ENCODE results near the gene TMEM163. TPM values are rescaled to one million over a fixed set of nuclear protein-coding genes. Genes with fewer than 3 reads are reported as not detected.
A peak's percentile ranks its signal among the peaks of the same experiment; 100 is the strongest.

The TMEM163 gene
- polyA plus RNA-seq, 1 donor: 0.39 TPM

GRCh38 chr2:134449751-134450513 lies 268.9 kb downstream of the TMEM163 start:
- no peak for DNase-seq
- WGBS (ENCODE audit: insufficient coverage, low lambda C conversion rate): no CpG with 5 or more reads among the region's 15 CpGs
- H3K36me3 ChIP-seq (ENCODE audit: control insufficient read depth, insufficient read depth, low read length): peaks cover 23% of the 10 kb centered on the region

DNA sequence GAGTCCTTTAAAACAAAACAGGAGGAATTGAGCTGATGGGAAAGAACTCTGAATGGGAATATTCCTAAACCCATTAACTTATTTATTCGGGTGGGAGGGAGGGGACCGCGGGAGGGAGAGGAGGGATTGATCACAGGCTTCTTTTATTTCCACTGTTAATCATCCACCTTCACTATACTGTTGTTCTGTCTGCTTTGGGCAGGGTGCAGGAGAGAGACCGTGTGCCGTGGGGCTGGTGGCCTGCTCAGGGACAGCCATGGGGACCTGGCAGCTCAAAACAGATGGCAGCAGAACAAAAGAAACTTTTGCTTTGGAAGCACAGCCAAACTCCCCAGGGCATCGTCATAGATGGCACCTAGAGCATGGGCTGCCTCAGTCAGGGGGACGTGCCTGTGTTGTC lies 269.6 kb downstream of the TMEM163 start:
- no peak overlapping the region for H3K27ac ChIP-seq (ENCODE audit: low read length)
- H3K9me3 ChIP-seq (ENCODE audit: control insufficient read depth, low read depth, low read length): no peaks in the 10 kb centered on the region
- no peak for DNase-seq
- no peaks in the 10 kb centered on the region for H3K27me3 ChIP-seq (ENCODE audit: control insufficient read depth, insufficient read depth, low read length)
- peaks cover 23% of the 10 kb centered on the region for H3K36me3 ChIP-seq (ENCODE audit: control insufficient read depth, insufficient read depth, low read length)
- H3K4me3 ChIP-seq (ENCODE audit: low read length): no peak overlapping the region
- WGBS (ENCODE audit: insufficient coverage, low lambda C conversion rate): no CpG with 5 or more reads among the region's 7 CpGs
- peaks cover 7% of the 10 kb centered on the region for H3K4me1 ChIP-seq (ENCODE audit: control insufficient read depth, insufficient read depth, low read length)

More at GRCh38 chr2:134449751-134450513, 268.9 kb downstream of the TMEM163 start:
- no peaks in the 10 kb centered on the region for H3K9me3 ChIP-seq (ENCODE audit: control insufficient read depth, low read depth, low read length)
- no peak overlapping the region for H3K4me3 ChIP-seq (ENCODE audit: low read length)
- H3K27me3 ChIP-seq (ENCODE audit: control insufficient read depth, insufficient read depth, low read length): no peaks in the 10 kb centered on the region
- peaks cover 4% of the 10 kb centered on the region for H3K4me1 ChIP-seq (ENCODE audit: control insufficient read depth, insufficient read depth, low read length)
- peak overlapping the region; percentile 5 for H3K27ac ChIP-seq (ENCODE audit: low read length)

- no CpG with 5 or more reads among the region's 6 CpGs for WGBS (ENCODE audit: insufficient coverage, low lambda C conversion rate)
- H3K4me3 ChIP-seq (ENCODE audit: low read length): no peak overlapping the region
- H3K36me3 ChIP-seq (ENCODE audit: control insufficient read depth, insufficient read depth, low read length): peaks cover 25% of the 10 kb centered on the region
- no peak for DNase-seq
- no peak overlapping the region for H3K27ac ChIP-seq (ENCODE audit: low read length)
- H3K27me3 ChIP-seq (ENCODE audit: control insufficient read depth, insufficient read depth, low read length): no peaks in the 10 kb centered on the region
- H3K9me3 ChIP-seq (ENCODE audit: control insufficient read depth, low read depth, low read length): no peaks in the 10 kb centered on the region
- H3K4me1 ChIP-seq (ENCODE audit: control insufficient read depth, insufficient read depth, low read length): peaks cover 7% of the 10 kb centered on the region
Measured at GRCh38 chr2:134448650-134449049, 270.1 kb downstream of the TMEM163 start.

GRCh38 chr2:134447669-134448068 lies 271.1 kb downstream of the TMEM163 start:
- H3K9me3 ChIP-seq (ENCODE audit: control insufficient read depth, low read depth, low read length): no peaks in the 10 kb centered on the region
- H3K36me3 ChIP-seq (ENCODE audit: control insufficient read depth, insufficient read depth, low read length): peaks cover 31% of the 10 kb centered on the region
- WGBS (ENCODE audit: insufficient coverage, low lambda C conversion rate): no CpG with 5 or more reads among the region's 4 CpGs
- no peak overlapping the region for H3K4me3 ChIP-seq (ENCODE audit: low read length)
- no peak overlapping the region for H3K27ac ChIP-seq (ENCODE audit: low read length)
- no peak for DNase-seq
- H3K27me3 ChIP-seq (ENCODE audit: control insufficient read depth, insufficient read depth, low read length): no peaks in the 10 kb centered on the region
- H3K4me1 ChIP-seq (ENCODE audit: control insufficient read depth, insufficient read depth, low read length): peaks cover 7% of the 10 kb centered on the region

DNA sequence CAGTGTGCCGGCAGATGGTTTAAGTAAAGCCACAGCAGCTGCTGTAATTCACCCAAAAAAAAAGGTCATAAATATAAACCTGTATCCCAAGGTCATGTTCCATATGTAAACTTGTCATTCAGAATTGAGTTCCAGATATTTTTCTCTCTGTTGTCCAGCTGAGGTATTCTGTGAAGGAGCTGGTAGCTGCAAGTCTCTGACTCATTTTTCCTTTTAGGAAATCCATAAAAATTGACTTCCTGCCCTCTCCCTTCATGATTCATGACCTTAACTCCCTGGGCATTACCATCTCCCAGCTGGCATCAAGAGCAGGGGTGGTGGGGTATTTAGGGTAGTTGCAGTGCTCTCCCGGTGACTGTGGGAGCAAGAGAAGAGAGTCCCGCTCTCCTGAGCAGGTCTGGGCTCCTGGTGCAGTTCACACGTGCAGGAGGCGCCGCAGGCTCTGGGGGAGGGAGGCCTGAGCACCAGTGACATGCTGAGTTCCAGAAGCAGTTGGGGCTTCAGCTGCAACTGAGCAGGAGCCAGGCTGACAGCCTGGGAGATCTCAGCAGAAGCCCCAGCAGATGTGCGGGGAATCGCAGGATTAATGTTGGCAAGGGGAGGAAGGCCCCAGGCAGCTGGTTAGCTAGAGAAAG lies 272.3 kb downstream of the TMEM163 start:
- no peaks in the 10 kb centered on the region for H3K9me3 ChIP-seq (ENCODE audit: control insufficient read depth, low read depth, low read length)
- peaks cover 7% of the 10 kb centered on the region for H3K4me1 ChIP-seq (ENCODE audit: control insufficient read depth, insufficient read depth, low read length)
- no CpG with 5 or more reads among the region's 8 CpGs for whole genome bisulfite sequencing (ENCODE audit: insufficient coverage, low lambda C conversion rate)
- peaks cover 37% of the 10 kb centered on the region for H3K36me3 ChIP-seq (ENCODE audit: control insufficient read depth, insufficient read depth, low read length)
- H3K4me3 ChIP-seq (ENCODE audit: low read length): no peak overlapping the region
- DNase-seq: no peak
- H3K27me3 ChIP-seq (ENCODE audit: control insufficient read depth, insufficient read depth, low read length): no peaks in the 10 kb centered on the region
- no peak overlapping the region for H3K27ac ChIP-seq (ENCODE audit: low read length)

GRCh38 chr2:134445985-134446382 lies 272.8 kb downstream of the TMEM163 start:
- Histone ChIP-seq H3K4me1 (ENCODE audit: control insufficient read depth, insufficient read depth, low read length) (peaks cover 7% of the 10 kb centered on the region), H3K9me3 (ENCODE audit: control insufficient read depth, low read depth, low read length) (no peaks in the 10 kb centered on the region), H3K36me3 (ENCODE audit: control insufficient read depth, insufficient read depth, low read length) (peaks cover 41% of the 10 kb centered on the region), H3K4me3 (ENCODE audit: low read length) (no peak overlapping the region), H3K27me3 (ENCODE audit: control insufficient read depth, insufficient read depth, low read length) (no peaks in the 10 kb centered on the region), H3K27ac (ENCODE audit: low read length) (no peak overlapping the region)
- WGBS (ENCODE audit: insufficient coverage, low lambda C conversion rate): no CpG with 5 or more reads among the region's 11 CpGs
- no peak for DNase-seq

DNA sequence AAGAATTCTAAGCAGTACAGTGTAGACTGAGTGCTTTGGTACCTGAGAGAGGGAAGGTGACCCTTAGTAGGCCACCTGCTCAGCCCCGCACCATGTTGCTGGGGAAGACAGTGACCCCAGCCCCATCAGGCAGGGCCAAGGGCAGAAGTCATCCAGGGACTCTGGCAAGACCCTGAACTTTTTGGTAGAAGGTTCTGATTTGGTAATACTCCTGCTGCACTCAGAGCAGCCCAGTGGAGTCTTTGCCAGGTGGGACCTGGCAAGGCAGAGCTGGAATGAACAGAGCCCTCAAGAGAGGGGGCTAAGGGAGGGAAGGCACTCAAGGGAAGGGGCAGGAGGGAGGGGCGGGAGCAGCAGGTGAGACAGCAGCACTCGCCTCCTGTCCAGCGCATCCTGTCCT lies 273.7 kb downstream of the TMEM163 start:
- Histone ChIP-seq H3K9me3 (ENCODE audit: control insufficient read depth, low read depth, low read length) (no peaks in the 10 kb centered on the region), H3K36me3 (ENCODE audit: control insufficient read depth, insufficient read depth, low read length) (peaks cover 39% of the 10 kb centered on the region), H3K27me3 (ENCODE audit: control insufficient read depth, insufficient read depth, low read length) (no peaks in the 10 kb centered on the region), H3K4me3 (ENCODE audit: low read length) (no peak overlapping the region), H3K27ac (ENCODE audit: low read length) (no peak overlapping the region), H3K4me1 (ENCODE audit: control insufficient read depth, insufficient read depth, low read length) (peaks cover 7% of the 10 kb centered on the region)
- WGBS (ENCODE audit: insufficient coverage, low lambda C conversion rate): no CpG with 5 or more reads among the region's 4 CpGs
- no peak for DNase-seq

GRCh38 chr2:134443814-134444480 lies 274.9 kb downstream of the TMEM163 start:
- Histone ChIP-seq H3K4me1 (ENCODE audit: control insufficient read depth, insufficient read depth, low read length) (peaks cover 7% of the 10 kb centered on the region), H3K36me3 (ENCODE audit: control insufficient read depth, insufficient read depth, low read length) (peaks cover 32% of the 10 kb centered on the region), H3K4me3 (ENCODE audit: low read length) (no peak overlapping the region), H3K9me3 (ENCODE audit: control insufficient read depth, low read depth, low read length) (no peaks in the 10 kb centered on the region), H3K27ac (ENCODE audit: low read length) (no peak overlapping the region), H3K27me3 (ENCODE audit: control insufficient read depth, insufficient read depth, low read length) (no peaks in the 10 kb centered on the region)
- no CpG with 5 or more reads among the region's 11 CpGs for WGBS (ENCODE audit: insufficient coverage, low lambda C conversion rate)
- no peak for DNase-seq

GRCh38 chr2:134441153-134441863 lies 277.5 kb downstream of the TMEM163 start:
- H3K9me3 ChIP-seq (ENCODE audit: control insufficient read depth, low read depth, low read length): no peaks in the 10 kb centered on the region
- no peak overlapping the region for H3K4me3 ChIP-seq (ENCODE audit: low read length)
- H3K27me3 ChIP-seq (ENCODE audit: control insufficient read depth, insufficient read depth, low read length): no peaks in the 10 kb centered on the region
- WGBS (ENCODE audit: insufficient coverage, low lambda C conversion rate): no CpG with 5 or more reads among the region's 11 CpGs
- H3K4me1 ChIP-seq (ENCODE audit: control insufficient read depth, insufficient read depth, low read length): peaks cover 7% of the 10 kb centered on the region
- peaks cover 29% of the 10 kb centered on the region for H3K36me3 ChIP-seq (ENCODE audit: control insufficient read depth, insufficient read depth, low read length)
- H3K27ac ChIP-seq (ENCODE audit: low read length): no peak overlapping the region
- no peak for DNase-seq

DNA sequence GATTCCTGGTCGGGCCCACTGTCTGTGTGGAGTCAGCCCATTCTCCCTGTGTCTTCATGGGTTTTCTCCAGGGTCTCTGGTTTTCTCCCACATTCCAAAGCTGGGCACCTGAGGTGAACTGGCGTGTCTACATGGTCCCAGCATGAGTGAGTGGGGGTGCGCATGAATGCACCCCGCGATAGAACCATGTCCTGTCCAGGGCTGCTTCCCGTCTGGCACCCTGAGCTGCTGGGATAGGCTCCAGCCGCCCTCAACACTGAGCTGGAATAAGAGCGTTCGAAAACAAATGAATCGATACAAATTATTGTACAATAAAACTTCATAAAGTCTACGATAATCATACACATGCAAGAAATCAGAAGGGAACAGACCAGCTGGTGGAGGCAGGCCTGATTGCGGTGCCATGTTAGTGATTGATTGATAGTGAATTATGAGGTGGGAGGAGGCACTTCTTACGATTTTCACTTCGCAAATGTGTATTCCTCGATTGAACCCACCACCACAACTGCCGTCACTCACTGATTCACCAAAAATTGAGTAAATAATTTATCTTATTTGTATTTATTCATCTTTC lies 278.4 kb downstream of the TMEM163 start:
- H3K27me3 ChIP-seq (ENCODE audit: control insufficient read depth, insufficient read depth, low read length): no peaks in the 10 kb centered on the region
- no peaks in the 10 kb centered on the region for H3K9me3 ChIP-seq (ENCODE audit: control insufficient read depth, low read depth, low read length)

More for the DNA sequence above, 278.4 kb downstream of the TMEM163 start:
- Histone ChIP-seq H3K27ac (ENCODE audit: low read length) (no peak overlapping the region), H3K4me3 (ENCODE audit: low read length) (no peak overlapping the region), H3K4me1 (ENCODE audit: control insufficient read depth, insufficient read depth, low read length) (peaks cover 7% of the 10 kb centered on the region), H3K36me3 (ENCODE audit: control insufficient read depth, insufficient read depth, low read length) (peaks cover 29% of the 10 kb centered on the region)
- WGBS (ENCODE audit: insufficient coverage, low lambda C conversion rate): 100% methylated on average over 4 of the region's 16 CpGs
- no peak for DNase-seq
